H9 (cell line): Measurements from ENCODE around the gene BCAR1. TPM values are rescaled to one million over a fixed set of nuclear protein-coding genes. Genes with fewer than 3 reads are reported as not detected.
"Not testable (repeated sequence)": the region's sequence is repeated elsewhere in the genome, so short reads cannot be mapped to it uniquely, and the experiment has no call there.

ENCODE experiments used
- DNase-seq: peaks from one replicate; pipeline ENCODE4 v3.0.0-alpha.2; 2017
- H2AFZ ChIP-seq: one replicate; pipeline ENCODE4 v1.6.1; 2013; ENCODE audit warnings: mild to moderate bottlenecking, low read length, control low read depth, moderate library complexity
- H2AK5ac ChIP-seq: 2 replicates; pipeline ENCODE4 v1.6.1; 2013; ENCODE audit warnings: low read length, control low read depth, mixed read lengths; ENCODE audit not compliant: insufficient read length
- H2BK120ac ChIP-seq: one replicate; pipeline ENCODE4 v1.6.1; 2013; ENCODE audit warnings: low read depth, mild to moderate bottlenecking, low read length, control low read depth, inconsistent platforms; ENCODE audit not compliant: poor library complexity, severe bottlenecking
- H2BK12ac ChIP-seq: 2 replicates; pipeline ENCODE4 v1.6.1; 2013; ENCODE audit warnings: low read length, control low read depth, mixed read lengths, low read depth; ENCODE audit not compliant: insufficient read length
- H2BK15ac ChIP-seq: 2 replicates; pipeline ENCODE4 v1.6.1; 2013; ENCODE audit warnings: low read depth, low read length, control low read depth
- H2BK20ac ChIP-seq: one replicate; pipeline ENCODE4 v1.6.1; 2013; ENCODE audit warnings: low read depth, mild to moderate bottlenecking, low read length, control low read depth, inconsistent platforms; ENCODE audit not compliant: poor library complexity, severe bottlenecking
- H2BK5ac ChIP-seq: 2 replicates; pipeline ENCODE4 v1.6.1; 2013; ENCODE audit warnings: low read length, control low read depth, mixed read lengths; ENCODE audit not compliant: insufficient read length
- H3K14ac ChIP-seq: 2 replicates; pipeline ENCODE4 v1.6.1; 2013; ENCODE audit warnings: low read length, control low read depth; ENCODE audit not compliant: insufficient read depth
- H3K18ac ChIP-seq: 2 replicates; pipeline ENCODE4 v1.6.1; 2013; ENCODE audit warnings: low read depth, mild to moderate bottlenecking, mixed read lengths, low read length, control low read depth; ENCODE audit not compliant: insufficient read length
- H3K23ac ChIP-seq: 2 replicates; pipeline ENCODE4 v1.6.1; 2013; ENCODE audit warnings: low read length, control low read depth, mixed read lengths, low read depth; ENCODE audit not compliant: insufficient read length
- H3K23me2 ChIP-seq: 2 replicates; pipeline ENCODE4 v1.6.1; 2013; ENCODE audit warnings: low read depth, mild to moderate bottlenecking, mixed read lengths, low read length, control low read depth; ENCODE audit not compliant: insufficient read length, poor library complexity, severe bottlenecking
- H3K27ac ChIP-seq: 2 replicates; pipeline ENCODE4 v1.5.1; 2013; ENCODE audit warnings: low read length, control low read depth, mixed read lengths, low read depth; ENCODE audit not compliant: insufficient read length
- H3K27me3 ChIP-seq: 2 replicates; pipeline ENCODE4 v1.6.1; 2013; ENCODE audit warnings: low read length, control low read depth, inconsistent platforms; ENCODE audit not compliant: insufficient read depth
- H3K4ac ChIP-seq: 2 replicates; pipeline ENCODE4 v1.6.1; 2013; ENCODE audit warnings: low read depth, mild to moderate bottlenecking, control low read depth, inconsistent platforms, low read length, moderate library complexity
- H3K4me1 ChIP-seq: 2 replicates; pipeline ENCODE4 v1.6.1; 2013; ENCODE audit warnings: low read length, control low read depth, inconsistent platforms; ENCODE audit not compliant: insufficient read depth
- H3K4me2 ChIP-seq: 2 replicates; pipeline ENCODE4 v1.6.1; 2013; ENCODE audit warnings: low read length, control low read depth, mixed read lengths; ENCODE audit not compliant: insufficient read length, insufficient read depth
- H3K56ac ChIP-seq: 2 replicates; pipeline ENCODE4 v1.6.1; 2013; ENCODE audit warnings: low read depth, mild to moderate bottlenecking, mixed read lengths, low read length, control low read depth; ENCODE audit not compliant: insufficient read length
- H3K79me1 ChIP-seq: 2 replicates; pipeline ENCODE4 v1.6.1; 2013; ENCODE audit warnings: low read depth, mild to moderate bottlenecking, moderate library complexity, low read length, control low read depth, inconsistent platforms; ENCODE audit not compliant: insufficient read depth, poor library complexity, severe bottlenecking
- H3K79me2 ChIP-seq: 2 replicates; pipeline ENCODE4 v1.6.1; 2013; ENCODE audit warnings: low read length, control low read depth, inconsistent platforms; ENCODE audit not compliant: insufficient read depth
- H3K9ac ChIP-seq: 2 replicates; pipeline ENCODE4 v1.6.1; 2013; ENCODE audit warnings: low read length, control low read depth, mixed read lengths; ENCODE audit not compliant: insufficient read length; ENCODE audit errors: extremely low read depth
- H3K9me3 ChIP-seq: one replicate; pipeline ENCODE4 v1.6.1; 2013; ENCODE audit warnings: low read depth, low read length, inconsistent platforms; ENCODE audit not compliant: control insufficient read depth
- H3T11ph ChIP-seq: one replicate; pipeline ENCODE4 v1.6.1; 2013; ENCODE audit warnings: mild to moderate bottlenecking, low read length, control low read depth, inconsistent platforms
- H4K20me1 ChIP-seq: one replicate; pipeline ENCODE4 v1.6.1; 2013; ENCODE audit not compliant: control insufficient read depth, insufficient read length, insufficient read depth
- H4K5ac ChIP-seq: 2 replicates; pipeline ENCODE4 v1.6.1; 2013; ENCODE audit warnings: low read depth, mild to moderate bottlenecking, mixed read lengths, low read length, control low read depth; ENCODE audit not compliant: insufficient read length
- H4K8ac ChIP-seq: replicated peaks from 2 replicates; pipeline ENCODE4 v1.6.1; 2013; ENCODE audit warnings: low read length, control low read depth, mixed read lengths, low read depth; ENCODE audit not compliant: insufficient read length
- H4K91ac ChIP-seq: 2 replicates; pipeline ENCODE4 v1.6.1; 2013; ENCODE audit warnings: low read depth, mild to moderate bottlenecking, moderate library complexity, mixed read lengths, low read length, control low read depth; ENCODE audit not compliant: insufficient read length
- H3K27ac Mint-ChIP-seq, 3 experiments: 2 replicates in 2 of 3; 3 replicates in 1 of 3; pipeline ENCODE4 v1.8.0; 2020 to 2021; ENCODE audit warnings: mixed read lengths in 3 of 3, mild to moderate bottlenecking in 1 of 3, moderate library complexity in 1 of 3
- H3K27me3 Mint-ChIP-seq: 2 replicates; pipeline ENCODE4 v1.8.0; 2021; ENCODE audit warnings: low read depth, mild to moderate bottlenecking, moderate library complexity, mixed read lengths
- H3K36me3 Mint-ChIP-seq, 3 experiments: 2 replicates in 2 of 3; 3 replicates in 1 of 3; pipeline ENCODE4 v1.8.0; 2020 to 2021; ENCODE audit warnings: low read depth in 3 of 3, mixed read lengths in 3 of 3; ENCODE audit not compliant: insufficient read depth in 1 of 3
- H3K4me1 Mint-ChIP-seq, 2 experiments: 2 replicates each; pipeline ENCODE4 v1.8.0; 2020; ENCODE audit warnings: mixed read lengths in 2 of 2
- H3K4me3 Mint-ChIP-seq, 2 experiments: 2 replicates in 1 of 2; 3 replicates in 1 of 2; pipeline ENCODE4 v1.8.0; 2020 to 2021; ENCODE audit warnings: mild to moderate bottlenecking in 2 of 2, mixed read lengths in 2 of 2, moderate library complexity in 1 of 2
- H3K9me3 Mint-ChIP-seq, 2 experiments: 2 replicates in 1 of 2; 3 replicates in 1 of 2; pipeline ENCODE4 v1.8.0; 2020; ENCODE audit warnings: mild to moderate bottlenecking in 2 of 2, mixed read lengths in 2 of 2, moderate library complexity in 1 of 2
- WGBS: extraction: QIAGEN DNeasy Blood & Tissue Kit; methylation state at CpG from one replicate; pipeline ENCODE4 v1.1.7; 2013; ENCODE audit warnings: missing lambda C conversion rate, low lambda C conversion rate, mixed read lengths; ENCODE audit not compliant: insufficient read length; ENCODE audit errors: extremely low coverage; 5-methylcytosine and 5-hydroxymethylcytosine counted together
- total RNA-seq: library from RNA; stranded (reverse); gene quantifications from 2 replicates; pipeline ENCODE4 v1.2.1, GENCODE V29; 2021
- TF ChIP-seq, protein P1 (sequence below): fragments of 200-600 bp; sonication (generic); conservative IDR thresholded peaks from 3 replicates; pipeline ENCODE4 v1.8.0; 2021; ENCODE audit warnings: antibody characterized with exemption, mild to moderate bottlenecking

BCAR1 gene
- total RNA-seq, 1 experiment from 2014 or later, result 97.1 TPM

- DNase-seq, result no peak
- no peak overlapping the region for H3K23ac ChIP-seq
- H3K27me3 Mint-ChIP-seq, result peaks cover 4% of the 10 kb centered on the region
- H4K20me1 ChIP-seq, result no peaks in the 10 kb centered on the region
- no peak overlapping the region for H3K56ac ChIP-seq
- H2BK120ac ChIP-seq, result no peak overlapping the region
- WGBS, result no CpG with 5 or more reads among the region's 6 CpGs
- H3K27ac Mint-ChIP-seq, result no peak overlapping the region
- no peak overlapping the region for H3K4me3 Mint-ChIP-seq
- H3K27ac ChIP-seq, result no peak overlapping the region
- no peak overlapping the region for H2AFZ ChIP-seq
- H3K9ac ChIP-seq, result no peak overlapping the region
- H3K14ac ChIP-seq, result no peak overlapping the region
- no peak overlapping the region for H4K8ac ChIP-seq
- no peak overlapping the region for H3T11ph ChIP-seq
- H3K27me3 ChIP-seq, result no peaks in the 10 kb centered on the region
- no peak overlapping the region for H2BK15ac ChIP-seq
- no peaks in the 10 kb centered on the region for H3K79me2 ChIP-seq
- H3K18ac ChIP-seq, result no peak overlapping the region
- H2BK20ac ChIP-seq, result no peak overlapping the region
- H2BK5ac ChIP-seq, result no peak overlapping the region
- peaks cover 9 to 16% (median 13%) of the 10 kb centered on the region in 3 experiments; a peak in 6 of 7 replicates for H3K36me3 Mint-ChIP-seq
- no peak overlapping the region for H4K91ac ChIP-seq
- H3K4me2 ChIP-seq, result no peak overlapping the region
- no peaks in the 10 kb centered on the region for H3K23me2 ChIP-seq
- peaks cover 0 to 3% of the 10 kb centered on the region in 2 experiments; a peak in 1 of 5 replicates for H3K9me3 Mint-ChIP-seq
- H3K4ac ChIP-seq, result no peak overlapping the region
- H3K9me3 ChIP-seq, result no peaks in the 10 kb centered on the region
- no peaks in the 10 kb centered on the region for H3K79me1 ChIP-seq
- H2BK12ac ChIP-seq, result no peak overlapping the region
- H3K4me1 ChIP-seq, result no peaks in the 10 kb centered on the region
- H3K4me1 Mint-ChIP-seq, result peaks cover 6 to 7% of the 10 kb centered on the region in 2 experiments
- no peak overlapping the region for H4K5ac ChIP-seq
- TF ChIP-seq, protein P1, sequence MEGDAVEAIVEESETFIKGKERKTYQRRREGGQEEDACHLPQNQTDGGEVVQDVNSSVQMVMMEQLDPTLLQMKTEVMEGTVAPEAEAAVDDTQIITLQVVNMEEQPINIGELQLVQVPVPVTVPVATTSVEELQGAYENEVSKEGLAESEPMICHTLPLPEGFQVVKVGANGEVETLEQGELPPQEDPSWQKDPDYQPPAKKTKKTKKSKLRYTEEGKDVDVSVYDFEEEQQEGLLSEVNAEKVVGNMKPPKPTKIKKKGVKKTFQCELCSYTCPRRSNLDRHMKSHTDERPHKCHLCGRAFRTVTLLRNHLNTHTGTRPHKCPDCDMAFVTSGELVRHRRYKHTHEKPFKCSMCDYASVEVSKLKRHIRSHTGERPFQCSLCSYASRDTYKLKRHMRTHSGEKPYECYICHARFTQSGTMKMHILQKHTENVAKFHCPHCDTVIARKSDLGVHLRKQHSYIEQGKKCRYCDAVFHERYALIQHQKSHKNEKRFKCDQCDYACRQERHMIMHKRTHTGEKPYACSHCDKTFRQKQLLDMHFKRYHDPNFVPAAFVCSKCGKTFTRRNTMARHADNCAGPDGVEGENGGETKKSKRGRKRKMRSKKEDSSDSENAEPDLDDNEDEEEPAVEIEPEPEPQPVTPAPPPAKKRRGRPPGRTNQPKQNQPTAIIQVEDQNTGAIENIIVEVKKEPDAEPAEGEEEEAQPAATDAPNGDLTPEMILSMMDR, result no peak
- no peak overlapping the region for H2AK5ac ChIP-seq
These were observed 30.4 kb upstream of the BCAR1 start for GRCh38 chr16:75281826-75282225.

GRCh38 chr16:75281009-75281408 is 29.6 kb upstream of the BCAR1 start:
- H3K9ac ChIP-seq, H3K79me2 ChIP-seq, H4K20me1 ChIP-seq, H2AFZ ChIP-seq, H3K79me1 ChIP-seq, H3K4me3 Mint-ChIP-seq, H2BK15ac ChIP-seq, H2BK5ac ChIP-seq, H3K23ac ChIP-seq, H2BK12ac ChIP-seq, H3K23me2 ChIP-seq, H3K4me1 ChIP-seq, H3K18ac ChIP-seq, H3K4ac ChIP-seq, H4K8ac ChIP-seq, H3T11ph ChIP-seq, H3K27me3 ChIP-seq, H3K14ac ChIP-seq, H2AK5ac ChIP-seq, H4K5ac ChIP-seq, H2BK20ac ChIP-seq, H3K27ac Mint-ChIP-seq, H3K56ac ChIP-seq, H3K4me2 ChIP-seq, H3K27ac ChIP-seq, H3K9me3 Mint-ChIP-seq, H3K4me1 Mint-ChIP-seq, H3K9me3 ChIP-seq, H4K91ac ChIP-seq, H3K27me3 Mint-ChIP-seq, DNase-seq, H2BK120ac ChIP-seq: not testable (repeated sequence)
- WGBS, result no CpG with 5 or more reads among the region's 2 CpGs
- H3K36me3 Mint-ChIP-seq, result peaks cover 9 to 12% (median 10%) of the 10 kb centered on the region in 3 experiments; a peak in 6 of 7 replicates
